HG03064 (cell line): ENCODE results near the gene APOL5.
"Not testable (repeated sequence)": the region's sequence is repeated elsewhere in the genome, so short reads cannot be mapped to it uniquely, and the experiment has no call there.

ENCODE experiments used
- ATAC-seq: cut with Tn5 transposase; IDR thresholded peaks from one replicate; pipeline ENCODE4 v1.9.1; 2021; ENCODE audit warnings: low read depth; ENCODE audit not compliant: unreplicated experiment

The APOL5 gene

DNA sequence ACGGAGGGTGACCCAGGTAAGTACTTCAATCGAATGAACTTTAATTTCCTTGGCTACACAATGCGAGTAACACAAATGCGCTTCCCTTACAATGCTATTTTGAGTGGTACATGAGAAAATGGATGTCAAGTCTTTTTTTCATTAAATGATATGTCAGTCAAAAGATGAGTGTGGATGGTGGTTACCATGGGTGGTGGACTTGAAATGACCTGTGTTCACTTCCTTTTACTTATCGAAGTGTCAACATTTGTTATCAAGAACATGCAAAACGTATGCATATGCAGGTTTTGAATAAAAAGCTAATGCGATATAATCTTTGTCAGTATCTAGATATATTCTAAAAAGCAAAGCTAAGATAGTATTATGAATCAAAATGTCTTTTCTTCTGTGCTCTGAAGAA lies 8.8 kb upstream of the APOL5 start:
- ATAC-seq: no peak

DNA sequence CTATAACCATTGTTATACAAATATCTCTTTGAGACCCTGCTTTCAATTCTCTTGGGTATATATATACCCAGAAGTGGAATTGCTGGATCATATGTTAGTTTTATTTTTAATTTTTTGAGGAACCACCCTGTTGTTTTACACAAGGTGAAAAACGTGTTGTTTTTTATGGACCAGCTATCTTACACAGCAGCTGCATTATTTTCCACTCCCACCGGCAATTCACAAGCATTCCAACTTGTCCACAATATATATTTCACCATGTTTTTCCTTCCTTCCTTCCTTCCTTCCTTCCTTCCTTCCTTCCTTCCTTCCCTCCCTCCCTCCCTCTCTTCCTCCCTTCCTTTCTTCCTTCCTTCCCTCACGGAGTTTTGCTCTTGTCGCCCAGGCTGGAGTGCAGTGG lies 6.3 kb upstream of the APOL5 start:
- no peak for ATAC-seq

DNA sequence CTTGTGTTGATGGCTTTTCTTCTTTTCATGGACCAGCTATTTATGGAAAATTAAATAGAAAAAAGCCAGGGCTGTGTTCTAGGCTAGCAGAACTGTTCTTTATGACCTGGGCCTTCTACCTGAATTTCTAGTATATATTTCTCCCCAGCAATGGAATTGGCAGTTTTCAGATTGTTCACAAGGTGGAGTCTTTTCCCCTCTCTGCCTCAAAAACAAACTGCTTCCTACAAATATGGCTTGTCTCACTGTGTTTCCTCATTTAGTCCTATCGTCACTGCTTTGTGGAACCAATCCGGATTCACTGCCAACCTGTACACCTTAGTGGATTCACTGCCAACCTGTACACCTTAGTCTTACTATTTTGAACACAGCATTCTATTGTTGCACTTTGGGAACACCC lies 5.0 kb upstream of the APOL5 start:
- ATAC-seq: no peak

DNA sequence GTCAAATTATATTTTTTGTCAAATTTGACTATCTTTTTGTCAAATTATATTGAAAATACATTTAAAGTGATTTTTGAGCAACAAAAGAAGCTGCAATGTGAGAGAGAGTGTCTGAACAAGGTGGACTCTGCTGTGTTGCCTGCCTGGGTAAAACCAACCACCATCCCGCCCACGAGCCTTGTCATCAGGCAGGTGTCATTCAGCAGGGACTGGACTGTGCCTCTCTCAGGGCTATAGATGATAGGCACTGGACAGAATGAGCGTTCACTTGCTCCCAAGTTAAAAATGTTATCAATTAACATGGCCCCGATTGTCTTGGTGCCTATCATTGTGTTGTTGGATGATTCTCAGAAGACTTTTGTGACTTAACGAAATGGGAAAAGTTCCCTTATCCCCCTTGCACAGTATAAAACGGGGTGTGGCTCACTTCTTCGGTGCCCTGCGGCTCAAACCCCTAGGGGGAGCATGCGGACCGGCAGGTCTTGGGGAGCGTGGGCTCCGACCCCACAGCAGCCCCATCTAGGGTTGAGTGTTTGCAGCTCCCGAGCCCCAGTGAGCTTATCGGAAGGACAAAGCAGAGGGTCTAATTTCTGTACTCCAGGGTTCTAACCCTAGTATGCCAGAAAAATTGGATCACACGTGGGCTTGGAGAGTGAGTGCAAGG lies 1.7 kb downstream of the APOL5 start:
- ATAC-seq: no peak

DNA sequence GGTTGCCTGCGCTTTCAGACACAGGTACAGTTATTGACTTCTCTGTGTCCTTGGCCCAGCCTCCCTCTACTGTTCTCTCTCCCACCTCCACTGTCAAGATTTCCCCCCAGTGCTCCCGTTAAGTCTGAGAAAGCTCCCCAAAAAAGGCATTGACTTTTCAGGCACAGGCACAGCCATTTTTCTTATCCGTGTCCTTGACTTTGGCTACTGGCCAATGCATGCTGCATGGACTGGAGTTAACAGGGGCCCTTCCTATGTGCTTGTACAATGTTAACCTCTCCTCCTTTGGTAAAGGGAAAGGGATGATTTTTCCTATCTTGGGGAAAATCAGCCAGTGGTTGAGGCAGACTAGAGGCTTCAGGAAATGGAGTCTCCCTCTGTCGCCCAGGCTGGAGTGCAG lies 4.3 kb downstream of the APOL5 start:
- ATAC-seq: no peak

DNA sequence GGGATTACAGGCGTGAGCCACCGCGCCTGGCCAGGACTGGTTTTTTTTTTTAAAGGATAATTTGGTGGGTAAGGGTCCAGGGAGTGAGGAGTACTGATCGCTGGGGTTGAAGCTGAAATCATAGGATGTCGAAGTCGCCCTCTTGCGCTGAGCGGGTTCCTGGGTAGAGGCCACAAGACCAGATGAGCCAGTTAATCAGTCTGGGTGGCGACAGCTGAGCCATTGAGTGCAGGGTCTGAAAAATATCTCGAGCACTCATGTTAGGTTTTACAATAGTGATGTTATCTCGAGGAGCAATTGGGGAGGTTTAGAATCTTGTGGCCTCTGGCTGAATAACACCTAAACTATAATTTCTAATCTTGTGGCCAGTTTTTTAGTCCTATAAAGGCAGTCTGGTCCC lies 7.8 kb downstream of the APOL5 start:
- no peak for ATAC-seq

DNA sequence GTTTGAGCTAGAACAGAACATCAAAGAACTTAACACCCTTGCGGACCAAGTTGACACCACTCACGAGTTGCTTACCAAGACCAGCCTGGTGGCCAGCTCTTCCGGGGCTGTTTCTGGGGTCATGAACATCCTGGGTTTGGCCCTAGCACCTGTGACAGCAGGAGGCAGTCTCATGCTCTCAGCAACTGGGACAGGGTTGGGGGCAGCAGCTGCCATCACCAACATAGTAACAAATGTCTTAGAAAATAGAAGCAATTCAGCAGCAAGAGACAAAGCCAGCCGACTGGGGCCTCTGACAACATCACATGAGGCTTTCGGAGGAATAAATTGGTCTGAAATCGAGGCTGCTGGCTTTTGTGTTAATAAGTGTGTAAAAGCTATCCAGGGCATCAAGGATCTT lies 8.7 kb downstream of the APOL5 start:
- no peak for ATAC-seq

DNA sequence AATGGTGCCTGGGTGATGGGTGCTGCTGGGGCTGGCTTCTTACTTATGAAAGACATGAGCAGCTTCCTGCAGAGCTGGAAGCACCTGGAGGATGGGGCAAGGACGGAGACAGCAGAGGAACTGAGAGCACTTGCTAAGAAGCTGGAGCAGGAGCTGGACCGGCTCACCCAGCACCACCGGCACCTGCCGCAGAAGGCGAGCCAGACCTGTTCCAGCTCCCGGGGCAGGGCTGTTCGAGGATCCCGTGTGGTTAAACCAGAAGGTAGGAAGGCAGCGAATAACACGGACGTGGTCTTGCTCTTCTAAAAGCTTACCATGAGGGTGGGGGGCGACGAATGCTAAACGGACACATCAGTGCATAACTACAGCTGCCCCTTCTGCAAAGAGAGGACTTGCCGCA lies 9.3 kb downstream of the APOL5 start:
- ATAC-seq: no peak

DNA sequence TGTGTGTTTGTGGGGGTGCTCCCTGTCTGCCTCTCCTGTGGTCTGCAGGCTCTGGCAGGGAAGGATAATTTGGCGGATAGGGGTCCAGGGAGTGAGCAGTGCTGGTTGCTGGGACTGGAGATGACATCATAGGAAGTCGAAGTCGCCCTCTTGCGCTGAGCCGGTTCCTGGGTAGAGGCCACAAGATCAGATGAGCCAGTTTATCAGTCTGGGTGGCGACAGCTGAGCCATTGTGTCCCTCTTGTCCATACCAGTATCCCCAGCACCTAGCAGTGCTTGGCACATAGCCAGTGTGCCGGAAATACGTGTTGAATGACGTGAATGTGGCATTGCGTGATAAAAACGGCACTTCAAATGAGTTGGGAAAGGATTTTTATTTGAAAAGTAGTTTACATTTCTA lies 9.8 kb downstream of the APOL5 start:
- ATAC-seq: no peak

DNA sequence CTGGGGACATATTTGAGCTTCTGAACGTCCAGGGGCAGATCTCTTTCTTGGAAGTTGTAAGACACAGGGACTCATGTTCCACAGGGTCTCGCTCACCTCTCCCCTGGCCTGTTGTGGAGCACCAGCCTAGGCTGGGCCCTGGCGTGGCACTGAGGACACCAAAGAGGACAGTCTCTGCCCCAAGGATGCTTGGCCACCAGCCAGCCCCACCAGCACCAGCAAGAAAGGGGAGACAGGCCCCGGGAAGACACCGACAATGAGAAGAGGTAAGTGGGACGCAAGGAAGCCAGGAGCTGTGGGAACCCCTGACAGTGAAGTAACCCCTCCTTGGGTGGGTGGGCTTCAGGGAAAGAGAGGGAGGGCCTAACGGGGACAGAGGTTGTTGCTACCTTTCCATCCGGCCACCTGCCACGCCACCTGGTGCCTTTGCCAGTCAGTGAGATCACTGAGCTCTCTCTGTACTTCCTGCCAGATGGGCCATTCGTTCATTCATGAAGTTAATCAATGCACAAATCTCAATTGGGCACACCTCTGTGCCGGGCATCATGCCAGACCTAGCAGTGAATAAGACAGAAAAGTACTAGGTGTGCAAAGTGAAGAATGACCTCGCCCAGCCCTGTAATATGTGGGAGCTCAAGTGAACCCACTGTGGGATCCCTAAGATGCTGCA lies 11.1 kb downstream of the APOL5 start:
- ATAC-seq: no peak

DNA sequence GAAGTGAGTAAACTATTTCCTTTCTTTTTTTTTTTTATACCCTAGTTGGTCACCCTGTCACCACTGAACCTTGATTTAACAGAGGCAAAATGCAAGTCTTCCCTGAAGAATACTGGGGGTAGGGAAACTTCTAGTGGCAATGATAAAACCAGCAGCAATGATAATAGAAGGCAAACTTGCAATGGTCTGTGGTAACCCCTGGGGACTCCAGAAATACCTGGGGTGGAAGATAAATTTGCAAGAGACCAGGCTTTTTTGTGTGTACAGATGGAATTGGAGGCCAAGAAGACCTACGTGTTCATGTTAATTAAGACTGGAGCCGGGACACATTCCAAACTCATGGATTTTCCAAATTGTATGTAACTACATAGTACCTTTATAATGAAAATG lies 11.6 kb downstream of the APOL5 start:
- no peak for ATAC-seq

DNA sequence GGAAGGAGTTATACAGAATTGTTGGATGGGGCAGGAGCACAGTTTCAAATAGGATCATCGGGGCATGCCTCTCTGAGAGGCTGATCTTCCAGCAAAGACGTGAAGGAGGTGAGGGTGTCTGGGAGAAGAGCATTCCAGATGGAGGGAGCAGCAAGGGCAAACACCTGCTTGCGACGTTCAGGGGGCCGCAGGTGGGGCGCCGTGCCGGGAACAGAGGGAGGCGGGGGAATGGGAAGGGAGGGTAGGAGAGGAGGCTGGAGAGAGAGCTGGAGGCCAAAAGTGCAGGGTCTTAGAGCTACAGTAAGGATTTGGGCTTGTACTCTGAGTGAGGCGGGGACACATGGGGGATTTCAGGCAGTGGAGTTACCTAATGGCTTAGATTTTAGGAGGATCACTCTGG lies 13.6 kb downstream of the APOL5 start:
- ATAC-seq: no peak

DNA sequence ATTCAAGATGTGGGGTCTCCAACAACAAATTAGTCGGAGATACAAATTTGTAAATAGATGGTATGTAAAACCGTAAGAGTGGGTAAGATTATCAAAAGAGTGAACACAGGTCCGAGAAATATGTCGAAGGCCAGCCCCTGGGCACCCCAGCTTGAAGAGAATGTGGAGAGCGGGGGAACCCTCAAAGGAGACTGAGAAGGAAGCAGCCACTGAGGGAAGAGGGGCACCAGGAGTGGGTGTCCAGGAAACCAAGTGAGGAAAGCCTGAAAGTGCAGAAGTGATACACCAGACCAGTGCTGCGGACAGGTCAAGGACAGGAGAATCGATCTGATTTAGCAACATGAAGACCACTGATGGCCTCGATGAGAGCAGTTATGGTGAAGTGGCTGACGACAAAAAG lies 14.4 kb downstream of the APOL5 start:
- no peak for ATAC-seq

DNA sequence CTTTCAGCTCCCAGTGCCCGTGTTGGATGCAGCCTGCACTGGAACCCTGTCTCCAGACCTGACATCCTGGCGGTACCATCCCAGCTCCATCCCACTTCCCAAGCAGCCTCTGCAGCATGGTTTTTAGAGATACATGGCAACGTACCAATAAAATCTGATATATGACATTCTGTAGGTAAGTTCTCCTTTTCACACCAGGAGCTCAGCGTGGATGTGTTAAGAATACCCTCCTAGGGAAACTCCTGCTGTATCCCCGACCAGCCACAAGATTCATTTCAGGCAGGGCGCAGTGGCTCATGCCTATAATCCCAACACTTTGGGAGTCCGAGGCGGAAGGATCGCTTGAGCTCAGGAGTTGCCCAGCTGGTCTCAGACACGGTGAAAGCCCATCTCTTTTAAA lies 15.4 kb downstream of the APOL5 start:
- ATAC-seq: no peak

DNA sequence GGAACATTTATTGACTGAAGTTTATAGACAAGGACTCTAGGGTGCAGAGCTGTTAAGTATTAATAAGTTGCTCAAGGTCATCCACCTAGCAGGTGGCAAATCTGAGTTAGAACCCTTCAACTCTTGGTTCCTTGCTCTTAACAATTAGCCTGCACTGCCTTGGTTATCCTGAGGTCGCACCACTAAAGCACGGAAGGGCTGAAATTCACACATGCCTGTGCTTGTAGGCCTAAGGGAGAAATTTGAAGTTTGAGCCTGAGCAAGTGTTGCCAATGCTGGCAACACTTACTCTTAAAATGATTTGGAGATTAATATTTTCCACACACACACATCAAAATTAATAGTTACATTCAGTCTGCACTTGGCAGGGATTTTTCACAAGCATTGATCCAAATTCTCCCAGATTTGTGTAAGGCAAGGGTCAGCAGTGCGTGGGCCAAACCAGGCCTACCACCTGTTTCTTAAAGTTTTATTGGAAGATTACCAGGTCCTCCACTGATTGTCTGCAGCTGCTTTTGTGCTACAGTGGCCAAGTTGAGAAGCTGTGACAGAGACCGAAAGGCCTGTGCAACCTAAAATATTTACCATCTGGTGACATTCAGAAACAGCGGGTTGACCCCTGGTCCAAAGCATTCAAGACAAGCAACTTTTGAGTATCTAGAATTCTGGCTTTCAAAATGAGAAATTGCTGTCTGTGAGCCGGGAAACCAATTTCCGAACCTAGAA lies 16.3 kb downstream of the APOL5 start:
- ATAC-seq: no peak

DNA sequence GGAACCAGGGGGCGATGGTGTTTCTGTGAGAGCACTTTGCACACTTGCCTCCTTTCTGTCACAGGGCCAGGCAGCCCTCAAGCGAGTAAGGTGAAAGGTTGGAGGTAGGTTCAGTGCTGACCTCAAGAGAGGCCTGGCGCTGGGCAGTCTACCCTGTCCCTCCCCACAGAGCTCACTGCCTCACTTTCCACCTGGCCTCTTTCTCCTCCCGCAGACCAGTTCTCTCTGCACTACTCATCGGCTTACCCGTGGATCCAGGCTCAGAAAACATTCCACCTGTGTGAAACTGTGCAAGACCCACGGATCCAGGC lies 16.8 kb downstream of the APOL5 start:
- ATAC-seq: no peak

DNA sequence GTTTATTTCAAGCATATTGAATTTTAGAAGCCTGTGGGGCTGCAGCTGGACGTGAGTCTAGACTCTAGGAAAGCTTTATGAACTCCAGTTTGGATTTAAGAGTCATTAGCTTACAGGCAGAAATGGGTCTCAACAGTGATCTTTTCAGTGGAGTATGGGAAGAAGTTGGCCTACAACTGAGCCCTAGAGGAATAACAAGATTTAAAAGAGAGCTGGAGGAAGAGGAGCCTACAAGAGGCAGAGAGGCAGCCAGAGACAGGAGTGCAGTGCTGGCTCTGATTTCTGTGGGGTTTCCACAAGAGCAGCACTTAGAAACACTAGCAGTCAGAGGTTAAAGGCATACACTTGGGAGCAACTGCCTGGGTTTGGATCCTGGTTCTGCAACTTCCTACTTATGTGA lies 17.9 kb downstream of the APOL5 start:
- ATAC-seq: no peak

DNA sequence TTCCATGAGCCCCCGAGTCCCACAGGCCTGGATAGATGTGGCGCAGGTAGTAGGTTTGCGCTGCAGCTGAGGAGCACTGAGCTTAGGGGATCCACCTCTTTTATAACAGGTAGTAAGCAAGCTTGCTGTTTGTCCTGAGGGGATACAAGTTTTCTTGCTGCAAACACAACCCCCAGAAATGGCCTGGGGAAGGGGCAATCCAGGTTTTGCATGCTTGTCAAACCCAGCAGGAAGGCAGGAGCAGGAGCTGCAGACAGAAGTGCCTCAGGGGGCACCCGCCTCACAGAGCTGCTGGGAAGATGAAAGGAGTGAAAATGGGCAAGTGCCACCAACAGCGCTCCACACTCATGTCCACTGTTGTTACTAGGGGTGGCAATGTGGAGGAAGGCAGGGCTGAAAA lies 18.5 kb downstream of the APOL5 start:
- no peak for ATAC-seq

DNA sequence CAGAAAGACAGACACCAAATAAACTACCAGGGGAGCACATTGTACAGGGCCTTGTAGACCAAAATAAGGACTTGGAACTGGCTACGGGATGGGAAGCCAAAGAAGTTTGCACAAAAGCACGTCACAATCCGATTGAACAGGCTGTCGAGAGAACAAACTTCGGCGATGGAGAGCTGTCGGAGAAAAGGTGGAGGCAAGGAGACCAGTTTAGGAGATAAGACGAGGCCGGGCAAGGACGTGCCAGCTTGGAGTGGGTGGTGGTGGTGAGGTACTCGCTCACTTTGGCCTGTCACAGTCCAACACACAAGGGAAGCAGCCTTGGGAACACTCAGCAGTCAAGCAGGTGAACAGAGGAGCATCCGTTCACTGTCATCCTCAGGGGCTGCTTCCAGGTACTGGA lies 19.0 kb downstream of the APOL5 start:
- no peak for ATAC-seq

DNA sequence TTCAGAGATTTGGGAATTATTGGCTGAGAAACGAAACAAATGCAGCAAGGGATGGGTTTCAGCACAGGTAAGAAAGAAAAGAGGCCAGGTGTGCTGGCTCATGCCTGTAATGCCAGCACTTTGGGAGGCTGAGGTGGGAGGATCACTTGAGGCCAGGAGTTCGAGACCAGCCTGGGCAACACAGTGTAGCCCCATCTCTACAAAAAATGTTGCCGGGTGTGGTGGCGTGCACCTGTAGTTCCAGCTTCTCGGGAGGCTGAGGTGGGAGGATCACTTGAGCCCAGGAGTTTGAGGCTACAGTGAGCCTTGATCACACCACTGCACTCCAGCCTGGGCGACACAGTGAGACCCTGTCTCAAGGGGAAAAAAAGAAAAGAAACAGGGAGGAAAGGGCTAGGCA lies 20.2 kb downstream of the APOL5 start:
- ATAC-seq: not testable (repeated sequence)

DNA sequence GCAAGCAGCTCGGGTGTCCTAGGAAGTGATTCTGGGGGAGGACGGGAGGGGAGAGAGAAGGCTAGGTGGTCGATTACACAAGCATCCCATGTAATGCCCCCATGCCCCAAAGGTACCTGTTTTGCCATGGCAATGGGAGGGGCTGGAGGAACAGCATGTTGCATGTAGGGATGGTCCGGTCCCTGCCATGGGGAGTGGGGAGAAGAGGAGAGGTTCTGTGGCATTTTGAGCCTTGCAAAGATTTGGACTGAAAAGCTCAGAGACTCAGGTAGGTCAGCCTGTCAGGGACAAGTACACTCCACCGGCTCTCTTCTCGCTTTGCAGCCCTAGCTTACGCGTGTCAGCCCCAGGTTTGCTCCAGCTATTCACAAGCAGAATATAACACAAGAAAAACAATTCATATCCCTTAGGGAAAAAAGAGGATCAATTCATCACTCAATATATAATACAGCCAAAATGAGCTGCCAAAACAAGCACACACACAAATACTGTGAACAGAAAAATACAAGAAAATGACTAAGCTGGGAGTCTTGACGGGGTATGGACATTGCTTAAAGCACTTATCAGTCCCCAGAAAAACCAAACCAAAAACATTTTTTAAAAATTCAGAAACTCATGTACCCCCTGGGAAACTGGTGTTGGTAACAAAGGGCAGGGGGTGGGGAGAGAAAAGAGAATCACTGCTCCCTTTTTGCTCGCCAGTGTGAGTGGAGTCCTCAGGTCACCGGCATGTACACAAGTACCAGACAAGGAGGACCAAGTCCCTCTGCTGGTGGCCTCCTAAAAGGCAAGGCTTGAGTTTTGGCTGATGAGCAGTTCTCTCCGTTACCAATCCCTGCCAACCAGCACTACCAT lies 21.6 kb downstream of the APOL5 start:
- ATAC-seq: no peak
